T-helper 17 cell (primary cell): Measurements from ENCODE around the gene CARNS1. TPM values are rescaled to one million over a fixed set of nuclear protein-coding genes. Genes with fewer than 3 reads are reported as not detected.

Experiments used
- total RNA-seq, 4 donors: library from RNA in 2 of 4; stranded (reverse) in 2 of 4; gene quantifications; one replicate each; pipeline ENCODE4 v1.2.3 and lab custom pipeline; 2022 to 2026

The CARNS1 gene
- total RNA-seq, 2 donors from 2014 or later, result 4.5 to 7.5 TPM

Other genes with a start within 250 kb of the CARNS1 start
- gene GRK2, start 149.2 kb upstream of the CARNS1 start, total RNA-seq, result 100 to 1,000 TPM; 264 to 276 TPM
- 100 to 1,000 TPM; 174 to 220 TPM for gene ANKRD13D, start 126.4 kb upstream of the CARNS1 start, total RNA-seq
- gene SSH3, start 112.1 kb upstream of the CARNS1 start, total RNA-seq, result 10 to 100 TPM; 12.8 to 17.8 TPM
- gene POLD4, start 62.1 kb upstream of the CARNS1 start, total RNA-seq, result 10 to 100 TPM; 45.9 to 61.0 TPM
- gene CLCF1, start 42.1 kb upstream of the CARNS1 start, total RNA-seq, result 1 to 10 TPM; 7.3 to 7.5 TPM
- 10 to 100 TPM; 21.5 to 40.5 TPM for gene RAD9A, start 23.7 kb upstream of the CARNS1 start, total RNA-seq
- 100 to 1,000 TPM; 133 to 146 TPM for gene PPP1CA, start 13.8 kb upstream of the CARNS1 start, total RNA-seq
- gene TBC1D10C, start 11.6 kb upstream of the CARNS1 start, total RNA-seq, result 100 to 1,000 TPM; 251 to 262 TPM
- gene RPS6KB2, start 12.8 kb downstream of the CARNS1 start, total RNA-seq, result 10 to 100 TPM; 47.8 to 62.7 TPM
- gene PTPRCAP, start 22.0 kb downstream of the CARNS1 start, total RNA-seq, result 100 to 1,000 TPM; 170 to 184 TPM
- 10 to 100 TPM; 46.1 to 75.4 TPM for gene CORO1B, start 27.8 kb downstream of the CARNS1 start, total RNA-seq
- not detected for gene GPR152, start 37.1 kb downstream of the CARNS1 start, total RNA-seq
- 10 to 100 TPM in 1 of 2 donors, 1 to 10 TPM in 1; 7.5 to 12.1 TPM for gene CABP4, start 39.7 kb downstream of the CARNS1 start, total RNA-seq
- 10 to 100 TPM; 48.7 to 65.6 TPM for gene TMEM134, start 53.6 kb downstream of the CARNS1 start, total RNA-seq
- 100 to 1,000 TPM in 1 of 2 donors, 10 to 100 TPM in 1; 98.3 to 109 TPM for gene AIP, start 67.3 kb downstream of the CARNS1 start, total RNA-seq
- 100 to 1,000 TPM; 109 to 121 TPM for gene PITPNM1, start 89.7 kb downstream of the CARNS1 start, total RNA-seq
- 10 to 100 TPM; 33.8 to 45.6 TPM for gene CDK2AP2, start 92.5 kb downstream of the CARNS1 start, total RNA-seq
- not detected for gene CABP2, start 107.8 kb downstream of the CARNS1 start, total RNA-seq
- gene GSTP1, start 168.1 kb downstream of the CARNS1 start, total RNA-seq, result 10 to 100 TPM; 67.8 to 79.7 TPM
- gene NDUFV1, start 191.3 kb downstream of the CARNS1 start, total RNA-seq, result 100 to 1,000 TPM; 206 to 239 TPM
- gene NUDT8, start 214.3 kb downstream of the CARNS1 start, total RNA-seq, result 1 to 10 TPM; 1.5 to 3.4 TPM
- gene TBX10, start 224.1 kb downstream of the CARNS1 start, total RNA-seq, result not detected
- gene ACY3, start 235.1 kb downstream of the CARNS1 start, total RNA-seq, result under 1 TPM in 1 of 2 donors, not detected in 1; 0.37 TPM